ENCODE measurements around the gene COL26A1. TPM values are rescaled to one million over a fixed set of nuclear protein-coding genes. Genes with fewer than 3 reads are reported as not detected.

Gene COL26A1
- total RNA-seq, 3 donors from 2014 or later (not counting 1 experiment from before 2014, with no cell fraction given): 0.16 TPM; not detected in 2

- no peak for TF ChIP-seq CTCF (IDR thresholded peaks at IDR 0.05)
- Mint-ChIP-seq H3K27ac (no peak overlapping the region), H3K4me3 (no peak overlapping the region), H3K4me1 (no peaks in the 10 kb centered on the region), H3K36me3 (no peaks in the 10 kb centered on the region), H3K27me3 (ENCODE audit: low read depth in 2 of 2) (no peaks in the 10 kb centered on the region), H3K9me3 (no peaks in the 10 kb centered on the region)
- Histone ChIP-seq H3K27me3 (ENCODE audit: control insufficient read depth, insufficient read depth, low read length) (no peaks in the 10 kb centered on the region), H3K36me3 (ENCODE audit: control insufficient read depth, insufficient read depth, low read length) (no peaks in the 10 kb centered on the region), H3K27ac (ENCODE audit: low read length) (no peak overlapping the region), H3K9me3 (ENCODE audit: control insufficient read depth, insufficient read depth, low read length) (no peaks in the 10 kb centered on the region), H3K4me1 (ENCODE audit: control insufficient read depth, insufficient read depth, low read length) (peaks cover 2% of the 10 kb centered on the region), H3K4me3 (ENCODE audit: low read length) (no peak overlapping the region)
- WGBS (ENCODE audit: insufficient coverage): 92% methylated on average over 18 of the region's 18 CpGs
- intact Hi-C loops (cut with micrococcal nuclease): no loop called here
- ATAC-seq (no peak), DNase-seq (no peak)
Measured at GRCh38 chr7:101598422-101598985, 235.8 kb downstream of the COL26A1 start.

- Mint-ChIP-seq H3K27ac (no peak overlapping the region), H3K9me3 (no peaks in the 10 kb centered on the region), H3K27me3 (ENCODE audit: low read depth in 2 of 2) (no peaks in the 10 kb centered on the region), H3K4me3 (no peak overlapping the region), H3K36me3 (no peaks in the 10 kb centered on the region), H3K4me1 (no peaks in the 10 kb centered on the region)
- Histone ChIP-seq H3K4me3 (ENCODE audit: low read length) (no peak overlapping the region), H3K27ac (ENCODE audit: low read length) (no peak overlapping the region), H3K27me3 (ENCODE audit: control insufficient read depth, insufficient read depth, low read length) (no peaks in the 10 kb centered on the region), H3K9me3 (ENCODE audit: control insufficient read depth, insufficient read depth, low read length) (no peaks in the 10 kb centered on the region), H3K4me1 (ENCODE audit: control insufficient read depth, insufficient read depth, low read length) (peaks cover 2% of the 10 kb centered on the region), H3K36me3 (ENCODE audit: control insufficient read depth, insufficient read depth, low read length) (no peaks in the 10 kb centered on the region)
- 91% methylated on average over 16 of the region's 16 CpGs for WGBS (ENCODE audit: insufficient coverage)
- intact Hi-C loops (cut with micrococcal nuclease): no loop called here
- ATAC-seq (no peak), DNase-seq (no peak)
- no peak for TF ChIP-seq CTCF (IDR thresholded peaks at IDR 0.05)
Measured at GRCh38 chr7:101598986-101599771, 236.5 kb downstream of the COL26A1 start.

GRCh38 chr7:101599787-101600186 is 237.1 kb downstream of the COL26A1 start:
- Histone ChIP-seq H3K36me3 (ENCODE audit: control insufficient read depth, insufficient read depth, low read length) (no peaks in the 10 kb centered on the region), H3K27ac (ENCODE audit: low read length) (no peak overlapping the region), H3K4me1 (ENCODE audit: control insufficient read depth, insufficient read depth, low read length) (peaks cover 2% of the 10 kb centered on the region), H3K27me3 (ENCODE audit: control insufficient read depth, insufficient read depth, low read length) (no peaks in the 10 kb centered on the region), H3K4me3 (ENCODE audit: low read length) (no peak overlapping the region), H3K9me3 (ENCODE audit: control insufficient read depth, insufficient read depth, low read length) (no peaks in the 10 kb centered on the region)
- DNase-seq: no peak
- no peak overlapping the region for H3K27ac Mint-ChIP-seq
- WGBS (ENCODE audit: insufficient coverage): 67% methylated on average over 3 of the region's 3 CpGs
- H3K36me3 Mint-ChIP-seq: no peaks in the 10 kb centered on the region
- H3K27me3 Mint-ChIP-seq (ENCODE audit: low read depth in 2 of 2): no peaks in the 10 kb centered on the region
- no peak for TF ChIP-seq CTCF (IDR thresholded peaks at IDR 0.05)
- H3K9me3 Mint-ChIP-seq: no peaks in the 10 kb centered on the region
- intact Hi-C loops (cut with micrococcal nuclease): no loop called here
- no peaks in the 10 kb centered on the region for H3K4me1 Mint-ChIP-seq
- no peak for ATAC-seq
- no peak overlapping the region for H3K4me3 Mint-ChIP-seq
